AG04449 (cell line): Measurements from ENCODE around the gene CLDN15.
"Not testable (repeated sequence)": the region's sequence is repeated elsewhere in the genome, so short reads cannot be mapped to it uniquely, and the experiment has no call there.

Experiments used
- CTCF ChIA-PET: fragments of 350-600 bp; formaldehyde crosslinking; extraction: SDS; loops from one replicate; lab custom pipeline; 2021; ENCODE audit warnings: antibody characterized with exemption; lab: Yijun Ruan, JAX
- POLR2A ChIA-PET: fragments of 400-600, 350-600 bp; formaldehyde crosslinking; extraction: SDS; loops from one replicate; lab custom pipeline; 2020; ENCODE audit warnings: antibody characterized with exemption, inconsistent platforms; lab: Yijun Ruan, JAX
- DNase-seq: peaks from one replicate; pipeline ENCODE4 v3.0.0-alpha.2; 2010; ENCODE audit warnings: low read depth, low spot score
- H3K4me3 ChIP-seq: 2 replicates; pipeline ENCODE4 v1.5.1; 2011; ENCODE audit warnings: low read depth, mild to moderate bottlenecking, control low read depth, low read length
- CTCF ChIP-seq: IDR thresholded peaks from one replicate; pipeline ENCODE4 v1.5.1; 2011; ENCODE audit warnings: mild to moderate bottlenecking, moderate library complexity, low read length, control low read depth, inconsistent platforms; ENCODE audit not compliant: insufficient read depth; ENCODE audit errors: missing control alignments

CLDN15 gene

DNA sequence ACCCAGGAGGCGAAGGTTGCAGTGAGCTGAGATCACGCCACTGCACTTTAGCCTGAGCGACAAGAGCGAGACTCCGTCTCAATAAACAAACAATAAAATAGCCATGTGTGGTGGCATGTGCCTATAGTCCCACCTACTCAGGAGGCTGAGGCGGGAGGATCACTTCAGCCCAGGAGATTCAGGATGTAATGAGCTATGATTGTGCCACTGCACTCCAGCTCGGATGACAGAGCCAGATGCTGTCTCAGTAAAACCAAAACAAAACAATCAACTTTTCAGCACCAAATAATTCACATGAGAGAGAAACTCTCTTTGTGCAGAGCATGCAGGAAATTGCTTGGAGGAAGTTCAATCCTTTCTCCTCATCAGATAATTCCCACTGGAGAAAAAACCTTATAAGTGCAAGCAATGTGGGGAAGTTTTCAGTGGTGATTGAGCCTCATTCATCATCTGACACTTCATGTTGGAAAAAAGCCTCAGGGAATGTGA is 20.7 kb upstream of the CLDN15 start:
- no peak for TF ChIP-seq CTCF
- ChIA-PET POLR2A (no interaction called here), CTCF (interaction anchor here (1.6 to 2.7 kb wide), 3 partner anchors 14 to 66 kb away, joined by 6 to 12 read pairs (median 9); partner anchors contain the start of gene FIS1)
- no peak for DNase-seq
- no peak overlapping the region for H3K4me3 ChIP-seq

DNA sequence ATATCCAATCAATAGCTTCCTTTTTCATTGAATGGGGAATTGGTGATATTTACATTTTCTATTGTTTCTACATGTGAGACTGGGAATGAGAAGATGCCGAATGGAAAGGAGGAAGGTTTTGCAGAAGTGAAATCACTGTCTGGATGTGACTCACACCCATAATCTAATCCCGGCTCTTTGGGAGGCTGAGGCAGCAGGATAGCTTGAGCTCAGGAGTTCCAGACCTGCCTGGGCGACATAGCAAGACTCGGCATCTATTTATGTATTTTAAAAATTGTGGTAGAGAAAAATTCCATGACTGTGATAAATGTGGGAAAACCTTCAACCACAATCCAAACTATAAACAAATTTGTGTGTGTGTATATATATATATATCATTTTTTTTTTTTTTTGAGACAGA is 18.2 kb upstream of the CLDN15 start:
- no peak for DNase-seq
- POLR2A ChIA-PET = no interaction called here
- no peak overlapping the region for H3K4me3 ChIP-seq
- CTCF ChIA-PET = interaction anchor here (1.8 to 3.9 kb wide), 5 partner anchors 11 to 63 kb away, joined by 5 to 22 read pairs (median 14); partner anchors contain the start of gene FIS1
- no peak for TF ChIP-seq CTCF

GRCh38 chr7:101253199-101253598 is 15.6 kb upstream of the CLDN15 start:
- not testable (repeated sequence) for H3K4me3 ChIP-seq, DNase-seq
- CTCF ChIA-PET = interaction anchor here (0.9 to 3.9 kb wide), 6 partner anchors 9 to 109 kb away, joined by 3 to 22 read pairs (median 13); partner anchors contain the start of gene FIS1
- POLR2A ChIA-PET = interaction anchor here (1.2 kb wide), 1 partner anchor 9 kb away, joined by 3 read pairs; no protein-coding TSS in a partner anchor

DNA sequence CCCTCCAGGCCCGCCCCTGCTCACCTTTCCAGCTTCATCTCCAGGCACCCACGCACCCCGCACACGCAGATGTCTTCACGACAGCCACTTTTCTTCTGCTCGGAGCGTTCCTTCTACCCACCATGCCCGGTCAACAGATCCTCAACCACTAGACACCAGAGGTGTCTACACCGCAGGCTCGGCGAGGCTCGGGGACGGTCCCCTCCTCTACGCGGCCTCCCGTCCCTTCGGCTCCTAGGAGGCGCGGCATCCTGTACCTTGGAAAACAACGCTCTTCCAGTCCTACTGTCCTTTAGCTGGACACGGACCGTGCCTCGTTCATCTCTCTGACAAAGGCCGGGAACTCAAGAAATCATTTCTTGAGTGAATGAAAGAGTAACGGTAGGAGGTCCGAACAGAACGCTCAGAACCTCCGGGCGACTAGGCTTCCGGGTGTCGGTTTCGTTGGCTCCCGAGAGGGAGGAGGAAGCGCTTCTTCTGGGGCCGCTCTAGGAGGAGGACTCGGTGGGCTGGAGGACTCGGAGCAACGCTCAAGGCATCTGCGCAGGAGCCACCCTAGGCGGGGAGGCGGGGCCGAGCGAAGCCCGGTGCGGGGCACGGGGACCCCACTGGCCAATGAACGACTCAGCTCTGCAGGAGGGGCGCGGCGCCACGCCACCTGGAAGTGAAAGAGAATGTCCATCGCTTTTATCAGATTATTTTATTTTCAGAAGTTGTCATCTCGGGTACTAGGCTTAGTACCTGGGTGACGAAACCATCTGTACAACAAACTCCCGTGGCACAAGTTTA is 14.5 kb upstream of the CLDN15 start:
- CTCF ChIA-PET = interaction anchor here (0.7 to 2.5 kb wide), 5 partner anchors 9 to 108 kb away, joined by 3 to 12 read pairs (median 6); no protein-coding TSS in a partner anchor
- DNase-seq = peak; percentile 90
- no peak for TF ChIP-seq CTCF
- POLR2A ChIA-PET = interaction anchor here (0.9 to 1.0 kb wide), 2 partner anchors 31 to 34 kb away, joined by 3 read pairs; partner anchors contain the start of genes PLOD3 and ZNHIT1
- H3K4me3 ChIP-seq = peak overlapping the region; percentile 70

- POLR2A ChIA-PET = no interaction called here
- CTCF ChIA-PET = interaction anchor here (0.6 to 0.7 kb wide), 2 partner anchors 58 to 106 kb away, joined by 3 read pairs; no protein-coding TSS in a partner anchor
- no peak for DNase-seq
- no peak for TF ChIP-seq CTCF
- H3K4me3 ChIP-seq = no peak overlapping the region
Observed at GRCh38 chr7:101250324-101250723, 12.7 kb upstream of the CLDN15 start.

DNA sequence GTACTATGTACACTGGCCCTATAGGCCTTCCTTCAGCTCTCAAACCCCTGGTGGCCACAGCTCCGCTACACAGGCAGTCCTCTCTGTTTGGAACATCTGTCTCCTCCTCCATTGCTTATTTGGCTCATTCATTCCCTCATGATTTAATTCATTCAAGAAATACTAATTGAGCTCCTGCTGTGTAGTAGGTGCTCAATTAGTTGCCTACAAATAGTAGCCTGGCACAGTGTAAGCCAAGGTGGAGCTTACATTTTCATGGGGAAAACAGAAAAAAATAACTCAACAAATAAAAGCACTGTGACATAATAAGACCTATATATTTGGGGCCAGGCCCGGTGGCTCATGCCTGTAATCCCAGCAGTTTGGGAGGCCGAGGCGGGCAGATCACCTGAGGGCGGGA is 10.7 kb upstream of the CLDN15 start:
- no peak for DNase-seq
- POLR2A ChIA-PET = no interaction called here
- CTCF ChIA-PET = interaction anchor here (1.1 to 1.2 kb wide), 2 partner anchors 56 to 104 kb away, joined by 3 to 4 read pairs; no protein-coding TSS in a partner anchor
- TF ChIP-seq CTCF = no peak
- H3K4me3 ChIP-seq = no peak overlapping the region
